Mucosa of descending colon (tissue), 3 donors: ENCODE data around the gene GARIN3. TPM values are rescaled to one million over a fixed set of nuclear protein-coding genes. Genes with fewer than 3 reads are reported as not detected.

Experiments used
- ATAC-seq: fragments of 200-7000 bp; cut with Tn5 transposase; one replicate; pipeline ENCODE4 v1.9.1; 2020; ENCODE audit warnings: mild to moderate bottlenecking, moderate library complexity
- DNase-seq, 3 donors: peaks; one replicate each; pipeline ENCODE4 v3.0.0-alpha.2; 2020
- H3K36me3 ChIP-seq: fragments of 200-600 bp; one replicate; pipeline ENCODE4 v1.8.0; 2021; ENCODE audit warnings: low read depth, mild to moderate bottlenecking
- H3K4me1 ChIP-seq: fragments of 200-600 bp; one replicate; pipeline ENCODE4 v1.8.0; 2021; ENCODE audit warnings: low read depth, mild to moderate bottlenecking
- H3K4me3 ChIP-seq: fragments of 200-600 bp; one replicate; pipeline ENCODE4 v1.8.0; 2021; ENCODE audit warnings: mild to moderate bottlenecking
- H3K9me3 ChIP-seq: fragments of 200-600 bp; one replicate; pipeline ENCODE4 v1.8.0; 2021; ENCODE audit warnings: mild to moderate bottlenecking
- CTCF ChIP-seq: fragments of 200-600 bp; IDR thresholded peaks from one replicate; pipeline ENCODE4 v1.8.0; 2022; ENCODE audit warnings: antibody characterized with exemption, mild to moderate bottlenecking
- intact Hi-C, 2 donors: fragments of 100-400 bp; cut with DNase I in 1 of 2; cut with micrococcal nuclease in 1 of 2; formaldehyde crosslinking; loops; one replicate each; pipeline versions ENCODE4 v1.11.0 to v1.11.1; 2022; cut with DNase I, micrococcal nuclease
- total RNA-seq, 3 donors: library from RNA; stranded (reverse); fragmentation: NEBNext Ultra II Directional in 2 of 3; extraction: Animal tissue kit (Norgen Biotek cat#: 25700) in 2 of 3; gene quantifications; one replicate each; pipeline versions ENCODE4 v1.2.1 to v1.2.4, GENCODE V29; 2021 to 2023
- donor health status: DM: no; HTN: no; CAD: no; lungs with moderate emphysema.
- donor health status: DM: no; HTN: no; CAD: no.
- donor health status: DM: no; HTN: yes; CAD: no.

GARIN3 gene
- total RNA-seq, 3 donors from 2014 or later: not detected

DNA sequence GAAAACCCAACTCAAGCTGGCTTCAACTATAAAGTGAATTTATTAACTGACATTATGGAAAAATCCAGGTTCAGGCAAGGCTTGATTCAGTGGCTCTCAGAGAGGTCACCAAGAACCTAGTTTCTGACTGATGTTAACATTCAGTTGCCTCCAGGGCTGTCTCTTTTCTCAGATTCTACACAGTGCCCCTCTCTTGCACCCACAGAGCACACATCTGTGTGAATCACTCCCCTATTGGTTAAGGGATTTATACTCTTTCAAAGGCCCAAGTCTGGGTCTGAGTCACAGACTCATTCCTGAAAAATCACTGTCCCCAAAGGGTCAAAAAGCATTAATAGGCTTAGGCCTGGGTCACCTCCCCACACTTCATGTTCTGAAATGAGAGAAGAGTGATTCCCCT lies 51.1 kb downstream of the GARIN3 start:
- DNase-seq: no peak
- Histone ChIP-seq H3K9me3 (no peaks in the 10 kb centered on the region), H3K4me3 (no peak overlapping the region), H3K36me3 (no peaks in the 10 kb centered on the region), H3K4me1 (no peaks in the 10 kb centered on the region)
- no peak for TF ChIP-seq CTCF
- intact Hi-C loops: no loop called here
- no peak for ATAC-seq

GRCh38 chr5:157113002-157113401 lies 53.1 kb downstream of the GARIN3 start:
- Histone ChIP-seq H3K4me3 (no peak overlapping the region), H3K9me3 (no peaks in the 10 kb centered on the region), H3K4me1 (no peaks in the 10 kb centered on the region), H3K36me3 (no peaks in the 10 kb centered on the region)
- intact Hi-C loops: no loop called here
- TF ChIP-seq CTCF: no peak
- DNase-seq (no peak), ATAC-seq (no peak)

Other genes starting within 250 kb of the GARIN3 start
- gene TIMD4, start 203.0 kb downstream of the GARIN3 start, total RNA-seq: 1 to 10 TPM in 1 of 3 donors, under 1 TPM in 2; 0.72 to 4.1 (median 0.73) TPM
- 10 to 100 TPM in 1 of 3 donors, 1 to 10 TPM in 2; 2.6 to 24.1 (median 3.9) TPM for gene HAVCR1, start 107.1 kb downstream of the GARIN3 start, total RNA-seq
- 1 to 10 TPM; 2.1 to 5.1 (median 5.1) TPM for gene HAVCR2, start 57.2 kb downstream of the GARIN3 start, total RNA-seq
- gene MED7, start 23.4 kb downstream of the GARIN3 start, total RNA-seq: 10 to 100 TPM; 11.8 to 14.4 (median 12.0) TPM
- 1 to 10 TPM; 2.6 to 5.7 (median 2.7) TPM for gene ITK, start 14.6 kb upstream of the GARIN3 start, total RNA-seq
- gene CYFIP2, start 99.9 kb upstream of the GARIN3 start, total RNA-seq: 10 to 100 TPM; 24.8 to 28.6 (median 25.8) TPM